Neural cell (in vitro differentiated cells): ENCODE measurements around the gene EDNRA. TPM values are rescaled to one million over a fixed set of nuclear protein-coding genes. Genes with fewer than 3 reads are reported as not detected.

Source experiments
- H2AFZ ChIP-seq: fragments of 200-600, 300-800 bp; sonication (generic), shearing (Covaris generic); 2 replicates; pipeline ENCODE4 v1.6.0; 2014; ENCODE audit warnings: low read depth, mild to moderate bottlenecking, antibody characterized with exemption, low read length, moderate library complexity
- H3F3A ChIP-seq: fragments of 200-600 bp; shearing (Covaris generic); 2 replicates; pipeline ENCODE4 v1.6.1; 2016; ENCODE audit warnings: mild to moderate bottlenecking, moderate library complexity, mixed read lengths, antibody characterized with exemption, low read length; ENCODE audit not compliant: insufficient read depth, poor library complexity, severe bottlenecking
- H3K27ac ChIP-seq: fragments of 200-600, 300-800 bp; sonication (generic), shearing (Covaris generic); 2 replicates; pipeline ENCODE4 v1.5.1; 2014; ENCODE audit warnings: mild to moderate bottlenecking, low read length, moderate library complexity
- H3K27me3 ChIP-seq: fragments of 300-800, 200-600 bp; sonication (generic), shearing (Covaris generic); 2 replicates; pipeline ENCODE4 v1.6.0; 2014; ENCODE audit warnings: mild to moderate bottlenecking, low read depth, low read length, moderate library complexity; ENCODE audit not compliant: insufficient read depth
- H3K36me3 ChIP-seq: fragments of 300-800, 200-600 bp; sonication (generic), shearing (Covaris generic); 2 replicates; pipeline ENCODE4 v1.5.1; 2014; ENCODE audit warnings: mild to moderate bottlenecking, antibody characterized with exemption, low read length, moderate library complexity; ENCODE audit not compliant: insufficient read depth
- H3K4me2 ChIP-seq: fragments of 300-800, 200-600 bp; sonication (generic), shearing (Covaris generic); 2 replicates; pipeline ENCODE4 v1.6.0; 2014; ENCODE audit warnings: mild to moderate bottlenecking, low read length
- H3K4me3 ChIP-seq: fragments of 300-800, 200-600 bp; sonication (generic), shearing (Covaris generic); 2 replicates; pipeline ENCODE4 v1.5.1; 2014; ENCODE audit warnings: mild to moderate bottlenecking, low read length, moderate library complexity
- H3K79me2 ChIP-seq: fragments of 200-600 bp; shearing (Covaris generic); replicated peaks from 2 replicates; pipeline ENCODE4 v1.6.0; 2014; ENCODE audit warnings: mild to moderate bottlenecking, low read length, moderate library complexity; ENCODE audit not compliant: insufficient read depth
- H3K9ac ChIP-seq: fragments of 300-800, 200-600 bp; sonication (generic), shearing (Covaris generic); 2 replicates; pipeline ENCODE4 v1.6.1; 2016; ENCODE audit warnings: mild to moderate bottlenecking, low read length, mixed read lengths
- H3K9me2 ChIP-seq: fragments of 200-600 bp; shearing (Covaris generic); 2 replicates; pipeline ENCODE4 v1.6.1; 2016; ENCODE audit warnings: mild to moderate bottlenecking, low read length, mixed read lengths; ENCODE audit not compliant: insufficient read depth
- H3K9me3 ChIP-seq: fragments of 200-600, 300-800 bp; sonication (generic), shearing (Covaris generic); 2 replicates; pipeline ENCODE4 v1.6.1; 2016; ENCODE audit warnings: mild to moderate bottlenecking, mixed run types, low read length, moderate library complexity, mixed read lengths
- H4K20me1 ChIP-seq: fragments of 200-600 bp; shearing (Covaris generic); 2 replicates; pipeline ENCODE4 v1.6.1; 2016; ENCODE audit warnings: mild to moderate bottlenecking, mixed run types; ENCODE audit not compliant: insufficient read depth
- CTCF ChIP-seq: fragments of 450-650 bp; IDR thresholded peaks from 2 replicates; pipeline ENCODE4 v1.5.1; 2014; ENCODE audit warnings: antibody characterized with exemption, mild to moderate bottlenecking, moderate library complexity; ENCODE audit not compliant: poor library complexity, severe bottlenecking
- EP300 ChIP-seq: fragments of 450-650 bp; conservative IDR thresholded peaks from 2 replicates; pipeline ENCODE4 v1.6.1; 2014; ENCODE audit warnings: antibody characterized with exemption, mild to moderate bottlenecking, moderate library complexity; ENCODE audit not compliant: poor library complexity, severe bottlenecking
- EZH2 ChIP-seq: fragments of 200-600, 300-800 bp; shearing (Covaris generic), sonication (generic); IDR thresholded peaks from 2 replicates; pipeline ENCODE4 v1.6.1; 2014; ENCODE audit warnings: antibody characterized with exemption, low read length, borderline replicate concordance, mild to moderate bottlenecking; ENCODE audit not compliant: insufficient read depth, poor library complexity, severe bottlenecking
- MXI1 ChIP-seq: fragments of 450-650 bp; conservative IDR thresholded peaks from 2 replicates; pipeline ENCODE4 v1.6.1; 2014; ENCODE audit warnings: antibody characterized with exemption, mild to moderate bottlenecking; ENCODE audit not compliant: poor library complexity, severe bottlenecking
- POLR2AphosphoS5 ChIP-seq: IDR thresholded peaks from 2 replicates; pipeline ENCODE4 v1.6.1; 2012
- RAD21 ChIP-seq: fragments of 450-650 bp; conservative IDR thresholded peaks from 2 replicates; pipeline ENCODE4 v1.6.1; 2014; ENCODE audit warnings: antibody characterized with exemption, mild to moderate bottlenecking, moderate library complexity
- REST ChIP-seq: IDR thresholded peaks from 2 replicates; pipeline ENCODE4 v1.6.1; 2012; ENCODE audit warnings: borderline replicate concordance
- SMC3 ChIP-seq: fragments of 450-650 bp; conservative IDR thresholded peaks from 2 replicates; pipeline ENCODE4 v1.6.1; 2014; ENCODE audit warnings: antibody characterized with exemption, mild to moderate bottlenecking, moderate library complexity; ENCODE audit not compliant: poor library complexity
- TAF1 ChIP-seq: IDR thresholded peaks from 2 replicates; pipeline ENCODE4 v1.6.1; 2012; ENCODE audit warnings: low read depth
- polyA plus RNA-seq: library from polyadenylated mRNA; depleted of rRNA; stranded (reverse); fragments of >200 nt; gene quantifications from 2 replicates; pipeline ENCODE4 v1.2.3, GENCODE V29; 2014

EDNRA gene
- polyA plus RNA-seq, 1 donor from 2014 or later, result 0.19 TPM

- Histone ChIP-seq H3K27ac (no peak overlapping the region), H3K36me3 (no peaks in the 10 kb centered on the region), H2AFZ (no peak overlapping the region), H3K9ac (no peak overlapping the region), H3K9me2 (no peaks in the 10 kb centered on the region), H4K20me1 (no peaks in the 10 kb centered on the region), H3K27me3 (no peaks in the 10 kb centered on the region), H3F3A (no peaks in the 10 kb centered on the region), H3K4me2 (no peak overlapping the region), H3K9me3 (no peaks in the 10 kb centered on the region), H3K4me3 (no peak overlapping the region), H3K79me2 (no peaks in the 10 kb centered on the region)
- TF ChIP-seq REST (no peak), EP300 (no peak), EZH2 (no peak), SMC3 (no peak), RAD21 (no peak), POLR2AphosphoS5 (no peak), CTCF (no peak), TAF1 (no peak), MXI1 (no peak)
These were observed 66.6 kb downstream of the EDNRA start for GRCh38 chr4:147547314-147548056.

- Histone ChIP-seq H3K4me2 (no peak overlapping the region), H3K9me3 (no peaks in the 10 kb centered on the region), H3K79me2 (no peaks in the 10 kb centered on the region), H3K4me3 (no peak overlapping the region), H3K9ac (no peak overlapping the region), H4K20me1 (no peaks in the 10 kb centered on the region), H2AFZ (no peak overlapping the region), H3F3A (no peaks in the 10 kb centered on the region), H3K9me2 (no peaks in the 10 kb centered on the region), H3K36me3 (no peaks in the 10 kb centered on the region), H3K27ac (no peak overlapping the region), H3K27me3 (no peaks in the 10 kb centered on the region)
- TF ChIP-seq RAD21 (no peak), MXI1 (no peak), TAF1 (no peak), EZH2 (no peak), SMC3 (no peak), CTCF (no peak), POLR2AphosphoS5 (no peak), REST (no peak), EP300 (no peak)
These were observed 67.4 kb downstream of the EDNRA start for GRCh38 chr4:147548256-147548655.
